K562 (cell line): ENCODE results near the gene THOC5. TPM values are rescaled to one million over a fixed set of nuclear protein-coding genes. Genes with fewer than 3 reads are reported as not detected.

Source experiments
- ATAC-seq: fragments of 200-7000 bp; cut with Tn5 transposase; 3 replicates; pipeline ENCODE4 v1.9.1; 2020; ENCODE audit warnings: moderate library complexity
- BruUV-seq: library from RNA; stranded (reverse); fragments of 400-500 nt; replicated peaks from 2 replicates; lab custom pipeline; 2021; lab: Mats Ljungman, UMichigan
- CTCF ChIA-PET: fragments of 300-600 bp; formaldehyde crosslinking; extraction: SDS; loops from one replicate; lab custom pipeline; 2021; ENCODE audit warnings: low intra/inter-chr PET ratio; lab: Yijun Ruan, JAX
- POLR2A ChIA-PET: fragments of 300-600, 350-650 bp; sonication (Branson Sonifier 250); formaldehyde crosslinking; extraction: SDS; loops from one replicate; lab custom pipeline; 2021; ENCODE audit warnings: antibody characterized with exemption, inconsistent platforms; lab: Yijun Ruan, JAX
- DNase-seq, 4 experiments: peaks; one replicate each; pipeline versions ENCODE4 v3.0.0 to v3.0.0-alpha.2; 2011 to 2018; ENCODE audit warnings: low spot score in 3 of 4, mixed read lengths in 3 of 4; ENCODE audit errors: extremely low read depth in 1 of 4
- FAIRE-seq: peaks from 2 replicates; lab custom pipeline; 2011; peaks lifted over from hg19 to GRCh38; lab: Jason Lieb, UNC
- H2AFZ ChIP-seq: 2 replicates; pipeline ENCODE4 v1.6.0; 2011; ENCODE audit warnings: low read depth, low read length, control low read depth, inconsistent platforms
- H3K27ac ChIP-seq: fragments of 200-600 bp; 3 replicates; pipeline ENCODE4 v1.8.0; 2011; ENCODE audit warnings: low read depth, mild to moderate bottlenecking, control low read depth, inconsistent platforms, low read length, moderate library complexity, mixed read lengths; ENCODE audit errors: extremely low read depth
- H3K27me3 ChIP-seq, 2 experiments: fragments of 300-600 bp in 1 of 2; 2 replicates in 1 of 2; 3 replicates in 1 of 2; pipeline versions ENCODE4 v1.6.0 to v1.8.0; 2011; ENCODE audit warnings: inconsistent platforms in 2 of 2, low read length in 2 of 2, mild to moderate bottlenecking in 1 of 2, mixed read lengths in 1 of 2, moderate library complexity in 1 of 2; ENCODE audit not compliant: control insufficient read depth in 2 of 2, insufficient read depth in 2 of 2
- H3K36me3 ChIP-seq: fragments of 300-600 bp; 3 replicates; pipeline ENCODE4 v1.8.0; 2011; ENCODE audit warnings: mild to moderate bottlenecking, low read length, inconsistent platforms; ENCODE audit not compliant: control insufficient read depth, insufficient read depth
- H3K4me1 ChIP-seq, 2 experiments: fragments of 200-600 bp in 1 of 2; replicated peaks in 1 of 2; 2 replicates in 1 of 2; 3 replicates in 1 of 2; pipeline versions ENCODE4 v1.5.1 to v1.8.0; 2011; ENCODE audit warnings: inconsistent platforms in 2 of 2, low read length in 2 of 2, mild to moderate bottlenecking in 1 of 2, mixed read lengths in 1 of 2, moderate library complexity in 1 of 2; ENCODE audit not compliant: control insufficient read depth in 2 of 2, insufficient read depth in 2 of 2
- H3K4me2 ChIP-seq: 2 replicates; pipeline ENCODE4 v1.6.1; 2011; ENCODE audit warnings: low read length, control low read depth, inconsistent platforms, mixed read lengths; ENCODE audit not compliant: insufficient read depth
- H3K4me3 ChIP-seq: fragments of 200-600 bp; sonication (generic), shearing (Covaris generic); 2 replicates; pipeline ENCODE4 v1.5.1; 2016; ENCODE audit warnings: control low read depth, inconsistent platforms
- H3K79me2 ChIP-seq: fragments of 200-600 bp; 3 replicates; pipeline ENCODE4 v1.8.0; 2011; ENCODE audit warnings: low read length, inconsistent platforms; ENCODE audit not compliant: control insufficient read depth, insufficient read depth
- H3K9ac ChIP-seq, 2 experiments: 2 replicates each; pipeline versions ENCODE4 v1.6.0 to v1.6.1; 2011; ENCODE audit warnings: low read depth in 2 of 2, low read length in 2 of 2, control low read depth in 1 of 2, inconsistent platforms in 1 of 2, mild to moderate bottlenecking in 1 of 2, mixed read lengths in 1 of 2; ENCODE audit not compliant: insufficient read depth in 1 of 2
- H3K9me1 ChIP-seq: one replicate; pipeline ENCODE4 v1.6.0; 2011; ENCODE audit warnings: inconsistent platforms, mild to moderate bottlenecking, low read length, moderate library complexity; ENCODE audit not compliant: control insufficient read depth, insufficient read depth
- H3K9me3 ChIP-seq: replicated peaks from 2 replicates; pipeline ENCODE4 v1.5.1; 2011; ENCODE audit warnings: low read depth, low read length, inconsistent platforms; ENCODE audit not compliant: control insufficient read depth, insufficient read depth
- H4K20me1 ChIP-seq: replicated peaks from 2 replicates; pipeline ENCODE4 v1.6.1; 2011; ENCODE audit warnings: low read length, inconsistent platforms, mixed read lengths; ENCODE audit not compliant: control insufficient read depth, insufficient read depth
- BHLHE40 ChIP-seq: IDR thresholded peaks from 2 replicates; pipeline ENCODE4 v1.6.1; 2011; ENCODE audit warnings: low read length, improper control_type of control experiment
- CLOCK ChIP-seq: fragments of 250-450 bp; sonication (Bioruptor Pico); IDR thresholded peaks from 2 replicates; pipeline ENCODE4 v1.4.0; 2020; ENCODE audit warnings: mild to moderate bottlenecking, moderate library complexity, borderline replicate concordance
- HCFC1 ChIP-seq: IDR thresholded peaks from 2 replicates; pipeline ENCODE4 v1.6.1; 2012; ENCODE audit warnings: low read depth, low read length, improper control_type of control experiment
- RFX7 ChIP-seq: fragments of 250-450 bp; sonication (Bioruptor Pico); IDR thresholded peaks from 2 replicates; pipeline ENCODE4 v1.5.1; 2021; ENCODE audit warnings: mild to moderate bottlenecking
- SIX5 ChIP-seq, 2 experiments: IDR thresholded peaks; 2 replicates each; pipeline ENCODE4 v1.6.1; 2011; ENCODE audit warnings: low read length in 2 of 2, borderline replicate concordance in 1 of 2, low read depth in 1 of 2, mild to moderate bottlenecking in 1 of 2, moderate library complexity in 1 of 2; ENCODE audit not compliant: insufficient read depth in 1 of 2
- TFAM ChIP-seq: fragments of 250-450 bp; sonication (Bioruptor Pico); conservative IDR thresholded peaks from 2 replicates; pipeline ENCODE4 v1.5.0; 2021; ENCODE audit warnings: mild to moderate bottlenecking, moderate library complexity
- TOE1 ChIP-seq, 2 experiments: fragments of 450-650 bp in 1 of 2; sonication (generic) in 1 of 2; formaldehyde crosslinking in 1 of 2; IDR thresholded peaks; 2 replicates each; pipeline versions ENCODE4 v1.7.1 to v1.8.0; 2016 to 2022; ENCODE audit warnings: borderline replicate concordance in 2 of 2, mild to moderate bottlenecking in 2 of 2, antibody characterized with exemption in 1 of 2, inconsistent platforms in 1 of 2, low read depth in 1 of 2, missing genetic modification reagents in 1 of 2, moderate library complexity in 1 of 2
- WGBS: fragments of 100-300 bp; shearing (Covaris generic); methylation state at CpG from one replicate; pipeline ENCODE4 v1.1.6; 2016; ENCODE audit warnings: low coverage, mixed read lengths; ENCODE audit not compliant: insufficient coverage; ENCODE audit errors: missing lambda C conversion rate; 5-methylcytosine and 5-hydroxymethylcytosine counted together
- in situ Hi-C: fragments of 300-500 bp; cut with MboI; formaldehyde crosslinking; loops from 4 replicates; pipeline ENCODE4 v1.15.0; 2018; ENCODE audit warnings: inconsistent platforms, mixed read lengths
- intact Hi-C: fragments of 100-400 bp; cut with micrococcal nuclease; formaldehyde crosslinking; loops from 2 replicates; pipeline ENCODE4 v1.14.2; 2022
- polyA plus RNA-seq, 8 experiments: library from polyadenylated mRNA; depleted of rRNA in 4 of 8; stranded (reverse) in 5 of 8; unstranded in 3 of 8; fragments of >200 nt; fragmentation: Nextera tagmentation in 2 of 8; fragmentation: Illumina TruSeq in 1 of 8; extraction: Ambion mirVana in 2 of 8; extraction: Trizol in 1 of 8; gene quantifications; 2 replicates each; pipeline versions ENCODE4 v1.2.1 to v1.2.3, GENCODE V29; 2011 to 2014; ENCODE audit warnings: inconsistent platforms in 1 of 8, missing spikeins in 1 of 8
- total RNA-seq, 7 experiments: library from RNA; depleted of rRNA in 6 of 7; stranded (reverse); fragments of >200 nt in 6 of 7; fragmentation: Illumina TruSeq in 2 of 7; extraction: Trizol in 2 of 7; gene quantifications; 2 replicates each; pipeline versions ENCODE4 v1.2.1 to v1.2.3, GENCODE V29; 2011 to 2021; ENCODE audit warnings: low replicate concordance in 1 of 7
- TF ChIP-seq, protein P1 (sequence below): fragments of 450-650 bp; IDR thresholded peaks from 2 replicates; pipeline ENCODE4 v1.6.1; 2014; ENCODE audit warnings: low read depth, mild to moderate bottlenecking, moderate library complexity, borderline replicate concordance

THOC5 gene
- total and polyA plus RNA-seq, 9 of the 15 experiments (the other 6 are each of a cell fraction or from before 2014, with no cell fraction given), result 45.3 to 96.5 (median 51.4) TPM

- Histone ChIP-seq H3K27me3 (no peaks in the 10 kb centered on the region), H3K27ac (no peak overlapping the region), H2AFZ (no peak overlapping the region), H3K9me3 (no peaks in the 10 kb centered on the region), H3K4me3 (no peak overlapping the region), H3K9me1 (peaks cover 2% of the 10 kb centered on the region), H3K4me2 (no peak overlapping the region), H3K79me2 (no peaks in the 10 kb centered on the region), H3K4me1 (peaks cover 0 to 10% of the 10 kb centered on the region in 2 experiments; a peak in 3 of 5 replicates), H3K36me3 (peaks cover 72% of the 10 kb centered on the region), H4K20me1 (no peaks in the 10 kb centered on the region), H3K9ac (no peak overlapping the region)
- intact Hi-C loops (no loop called here), in situ Hi-C loops (no loop called here)
- TF ChIP-seq TFAM (no peak), TOE1 (IDR thresholded peaks at IDR 0.05; ENCODE audit: borderline replicate concordance) (no peak), TOE1 (CRISPR knock-in tag; IDR thresholded peaks at IDR 0.05; ENCODE audit: borderline replicate concordance, low read depth) (no peak), BHLHE40 (no peak), SIX5 (IDR thresholded peaks at IDR 0.05; ENCODE audit: borderline replicate concordance in 1 of 2, insufficient read depth in 1 of 2, low read depth in 1 of 2, low read length in 2 of 2) (no peak), HCFC1 (no peak), CLOCK (CRISPR knock-in tag) (no peak), RFX7 (CRISPR knock-in tag) (no peak)
- TF ChIP-seq, protein P1, sequence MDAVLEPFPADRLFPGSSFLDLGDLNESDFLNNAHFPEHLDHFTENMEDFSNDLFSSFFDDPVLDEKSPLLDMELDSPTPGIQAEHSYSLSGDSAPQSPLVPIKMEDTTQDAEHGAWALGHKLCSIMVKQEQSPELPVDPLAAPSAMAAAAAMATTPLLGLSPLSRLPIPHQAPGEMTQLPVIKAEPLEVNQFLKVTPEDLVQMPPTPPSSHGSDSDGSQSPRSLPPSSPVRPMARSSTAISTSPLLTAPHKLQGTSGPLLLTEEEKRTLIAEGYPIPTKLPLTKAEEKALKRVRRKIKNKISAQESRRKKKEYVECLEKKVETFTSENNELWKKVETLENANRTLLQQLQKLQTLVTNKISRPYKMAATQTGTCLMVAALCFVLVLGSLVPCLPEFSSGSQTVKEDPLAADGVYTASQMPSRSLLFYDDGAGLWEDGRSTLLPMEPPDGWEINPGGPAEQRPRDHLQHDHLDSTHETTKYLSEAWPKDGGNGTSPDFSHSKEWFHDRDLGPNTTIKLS, result no peak
- no TSS peak for BruUV-seq
- no peak for DNase-seq
- WGBS, result 96% methylated on average over 5 of the region's 5 CpGs
- ChIA-PET POLR2A (interaction anchor here (0.8 kb wide), 1 partner anchor 37 kb away, joined by 3 read pairs; no protein-coding TSS in a partner anchor), CTCF (no interaction called here)
- FAIRE-seq, result no peak
- ATAC-seq, result no peak
Measured at GRCh38 chr22:29517215-29517908, 36.2 kb downstream of the THOC5 start.
